ENCODE data around the gene PDZK1.

DNA sequence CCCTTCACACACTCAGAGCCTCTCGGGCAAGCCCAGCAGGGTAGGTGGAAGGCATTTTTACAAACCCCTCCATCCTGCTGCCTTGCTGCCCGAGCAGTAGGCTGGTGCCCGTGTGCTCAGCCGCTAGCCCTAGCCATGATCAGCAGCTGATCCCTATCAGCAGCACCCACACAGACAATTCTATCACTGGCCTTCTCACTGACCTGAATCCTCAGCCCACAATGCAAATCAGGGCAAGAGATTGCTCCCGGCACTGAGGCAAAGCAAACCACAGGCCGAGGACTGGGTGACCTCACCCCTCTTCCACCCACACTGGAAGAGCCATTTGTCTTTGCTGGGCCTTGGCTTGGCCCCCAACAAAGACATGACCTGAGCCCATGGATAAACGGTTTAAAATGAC is 895 bp upstream of the PDZK1 start:
- TF ChIP-seq, protein P1, sequence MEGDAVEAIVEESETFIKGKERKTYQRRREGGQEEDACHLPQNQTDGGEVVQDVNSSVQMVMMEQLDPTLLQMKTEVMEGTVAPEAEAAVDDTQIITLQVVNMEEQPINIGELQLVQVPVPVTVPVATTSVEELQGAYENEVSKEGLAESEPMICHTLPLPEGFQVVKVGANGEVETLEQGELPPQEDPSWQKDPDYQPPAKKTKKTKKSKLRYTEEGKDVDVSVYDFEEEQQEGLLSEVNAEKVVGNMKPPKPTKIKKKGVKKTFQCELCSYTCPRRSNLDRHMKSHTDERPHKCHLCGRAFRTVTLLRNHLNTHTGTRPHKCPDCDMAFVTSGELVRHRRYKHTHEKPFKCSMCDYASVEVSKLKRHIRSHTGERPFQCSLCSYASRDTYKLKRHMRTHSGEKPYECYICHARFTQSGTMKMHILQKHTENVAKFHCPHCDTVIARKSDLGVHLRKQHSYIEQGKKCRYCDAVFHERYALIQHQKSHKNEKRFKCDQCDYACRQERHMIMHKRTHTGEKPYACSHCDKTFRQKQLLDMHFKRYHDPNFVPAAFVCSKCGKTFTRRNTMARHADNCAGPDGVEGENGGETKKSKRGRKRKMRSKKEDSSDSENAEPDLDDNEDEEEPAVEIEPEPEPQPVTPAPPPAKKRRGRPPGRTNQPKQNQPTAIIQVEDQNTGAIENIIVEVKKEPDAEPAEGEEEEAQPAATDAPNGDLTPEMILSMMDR (conservative IDR thresholded peaks at IDR 0.05; ENCODE audit: low read length) = no peak
- TF ChIP-seq EZH2phosphoT487 (IDR thresholded peaks at IDR 0.05; ENCODE audit: borderline replicate concordance) = no peak

Data from Loucy (cell line).